Measurements from ENCODE around the gene UBE2O.

UBE2O gene

GRCh38 chr17:76384222-76384986 lies 68.5 kb downstream of the UBE2O start, which contains the start of gene SPHK1:
SPHK1 (plus strand) TSS chr17:76384609; CDS start chr17:76385645, 1,036 bp downstream.
- peak within 1 kb of the TSS; percentile 74 for H3K27ac ChIP-seq
- TF ChIP-seq CTCF (conservative IDR thresholded peaks at IDR 0.05), result no peak

- peak; percentile 46 for TF ChIP-seq CTCF (conservative IDR thresholded peaks at IDR 0.05)
- peak overlapping the region; percentile 74 for H3K27ac ChIP-seq
Observed at GRCh38 chr17:76383546-76384221, 69.3 kb downstream of the UBE2O start.

DNA sequence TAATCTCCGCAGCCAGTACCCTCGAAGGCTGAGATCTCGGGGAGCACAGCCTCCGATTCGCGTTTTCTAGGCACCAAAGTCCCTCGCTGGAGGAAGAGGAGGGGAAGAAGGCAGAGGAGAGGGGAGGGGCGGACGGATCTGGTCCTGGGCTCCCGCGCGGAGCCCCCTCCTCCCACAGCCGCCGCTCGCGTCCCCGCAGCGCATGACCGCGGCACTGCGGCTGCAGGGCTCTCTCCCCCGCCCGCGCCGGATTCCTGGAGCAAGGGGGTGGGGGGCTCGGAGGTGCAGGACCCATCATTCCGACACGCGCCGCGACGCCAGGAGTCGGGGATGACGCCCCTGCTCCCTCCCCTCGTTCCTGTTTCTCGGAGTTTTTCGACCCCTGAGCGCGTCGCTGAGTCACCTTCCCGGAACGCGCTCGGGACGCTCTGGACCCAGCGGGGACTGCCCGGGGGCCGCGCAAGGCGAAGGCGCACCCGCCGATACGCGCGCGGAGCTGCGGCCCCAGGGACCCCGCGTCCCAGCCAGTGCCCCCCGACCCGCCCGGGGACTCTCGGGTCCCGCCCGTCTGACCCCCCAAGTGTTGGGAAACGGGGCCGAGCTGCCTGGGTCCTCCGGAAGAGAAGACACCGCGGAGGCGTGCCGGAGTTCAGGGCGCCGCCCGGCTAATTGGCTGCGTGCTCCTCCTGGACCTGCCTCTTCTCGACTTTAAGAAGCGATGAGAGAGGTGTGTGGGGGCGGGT lies 70.0 kb downstream of the UBE2O start:
- TF ChIP-seq CTCF (conservative IDR thresholded peaks at IDR 0.05), result no peak
- peak overlapping the region; percentile 74; the same call in 1 of the 2 replicates for H3K27ac ChIP-seq

DNA sequence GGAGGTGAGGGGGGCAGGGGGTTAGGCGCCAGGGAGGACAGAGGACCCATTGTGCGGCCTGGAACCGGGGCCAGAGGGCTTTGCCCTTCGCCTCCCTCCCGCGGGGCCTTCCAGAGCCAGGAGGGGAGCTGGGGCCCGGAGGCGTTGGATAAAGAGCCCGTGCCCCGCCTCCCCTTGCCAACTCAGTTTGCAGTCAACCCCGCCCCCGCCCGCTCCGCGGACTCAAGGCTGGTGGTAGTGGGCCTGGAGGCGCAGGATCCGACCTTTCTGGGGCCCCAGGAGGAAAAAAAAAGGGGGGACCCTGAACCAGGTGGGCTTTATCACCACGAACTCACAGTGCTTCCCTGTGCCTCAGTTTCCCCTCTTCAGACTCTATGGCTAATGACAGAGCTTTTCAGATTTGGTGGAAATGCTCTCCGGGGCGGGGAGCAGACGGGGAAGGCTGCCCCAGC lies 70.6 kb downstream of the UBE2O start:
- peak overlapping the region; percentile 74; the same call in 1 of the 2 replicates for H3K27ac ChIP-seq
- no peak for TF ChIP-seq CTCF (conservative IDR thresholded peaks at IDR 0.05)

DNA sequence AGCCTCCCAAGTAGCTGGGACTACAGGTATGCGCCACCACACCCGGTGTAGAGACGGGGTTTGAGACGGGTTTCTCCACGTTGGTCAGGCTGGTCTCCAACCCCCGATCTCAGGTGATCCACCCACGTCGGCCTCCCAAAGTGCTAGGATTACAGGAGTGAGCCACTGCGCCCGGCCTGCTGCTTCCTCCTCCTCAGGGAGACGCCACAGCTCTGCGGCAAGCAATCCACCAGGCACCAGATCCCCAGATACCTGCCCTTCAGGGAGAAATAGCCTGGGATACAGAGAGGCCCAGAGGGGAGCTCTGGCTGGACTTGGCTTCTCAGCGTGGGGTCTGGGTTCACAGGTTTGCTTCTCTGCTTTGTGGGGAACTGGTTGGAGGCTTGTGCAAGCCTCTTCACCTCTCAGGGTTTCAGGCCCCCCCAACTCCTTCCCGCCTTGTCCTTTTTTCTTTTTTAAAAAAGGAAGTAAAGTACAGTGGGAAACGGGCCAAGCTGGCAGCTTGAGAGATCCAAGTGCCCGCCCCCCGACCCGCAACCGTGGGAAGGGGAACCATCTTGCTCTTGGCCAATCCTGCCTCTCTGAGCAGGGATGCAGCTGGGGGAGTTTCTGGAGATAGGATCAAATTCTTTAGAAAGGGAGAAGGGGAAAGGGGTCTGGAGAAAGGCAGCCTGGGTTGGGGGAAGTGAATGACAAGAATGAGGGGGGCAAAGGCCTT lies 71.2 kb downstream of the UBE2O start:
- H3K27ac ChIP-seq, result no peak overlapping the region; the same call in 1 of the 2 replicates
- no peak for TF ChIP-seq CTCF (conservative IDR thresholded peaks at IDR 0.05)

GRCh38 chr17:76379646-76380376 lies 73.1 kb downstream of the UBE2O start:
- TF ChIP-seq CTCF (conservative IDR thresholded peaks at IDR 0.05), result no peak
- peak overlapping the region; percentile 76 for H3K27ac ChIP-seq
